Measurements from ENCODE around the gene FBLN5. TPM values are rescaled to one million over a fixed set of nuclear protein-coding genes. Genes with fewer than 3 reads are reported as not detected.
"Not testable (repeated sequence)": the region's sequence is repeated elsewhere in the genome, so short reads cannot be mapped to it uniquely, and the experiment has no call there.

FBLN5 gene
- total RNA-seq, 1 experiment from 2014 or later: 111 TPM

DNA sequence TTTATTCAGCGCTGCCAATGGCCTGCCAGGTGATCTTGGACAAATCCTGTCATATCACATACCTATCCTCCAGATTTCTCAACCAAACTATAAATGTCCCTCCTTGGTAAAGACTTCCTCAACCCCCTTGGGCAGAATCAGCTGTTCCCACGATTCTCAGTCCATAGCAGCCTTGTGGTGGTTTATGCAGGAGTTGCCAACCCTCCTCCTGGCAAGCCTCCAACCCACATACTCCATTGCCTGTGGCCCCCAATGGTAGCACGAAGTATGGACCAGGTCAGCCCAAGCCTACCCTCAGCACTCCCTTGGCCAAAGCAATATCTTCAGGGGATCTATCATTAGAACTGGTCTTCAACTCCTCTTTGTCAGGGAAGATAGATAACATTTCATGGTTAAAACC is 27.0 kb downstream of the FBLN5 start:
- in situ Hi-C loops (cut with HindIII; ENCODE audit: low pct_unique_long_range_greater_than_20kb, low sequenced_read_pairs): no loop called here

DNA sequence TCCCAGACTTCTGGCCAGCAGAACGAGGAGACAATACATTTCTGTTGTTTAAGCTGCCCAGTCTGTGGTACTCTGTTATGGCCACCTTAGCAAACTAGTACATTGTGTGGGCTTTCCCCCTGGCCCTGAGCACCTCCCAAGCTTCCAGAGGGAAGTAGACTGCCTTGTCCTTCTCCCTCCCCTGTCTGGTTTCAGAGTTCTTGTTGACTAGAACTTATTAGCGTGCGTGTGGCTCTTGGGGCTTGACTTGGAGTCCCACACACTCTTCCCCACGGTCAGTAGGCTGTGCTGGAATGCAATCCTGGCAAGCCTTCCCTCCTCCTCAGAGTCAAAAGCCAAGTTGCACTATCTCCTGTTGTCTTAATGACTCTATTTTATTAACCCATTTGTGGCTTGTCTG is 27.7 kb downstream of the FBLN5 start:
- no peak for DNase-seq (ENCODE audit: low read depth, low spot score)
- in situ Hi-C loops (cut with HindIII; ENCODE audit: low pct_unique_long_range_greater_than_20kb, low sequenced_read_pairs): no loop called here

More for the DNA sequence above, 27.0 kb downstream of the FBLN5 start:
- DNase-seq (ENCODE audit: low read depth, low spot score): no peak

DNA sequence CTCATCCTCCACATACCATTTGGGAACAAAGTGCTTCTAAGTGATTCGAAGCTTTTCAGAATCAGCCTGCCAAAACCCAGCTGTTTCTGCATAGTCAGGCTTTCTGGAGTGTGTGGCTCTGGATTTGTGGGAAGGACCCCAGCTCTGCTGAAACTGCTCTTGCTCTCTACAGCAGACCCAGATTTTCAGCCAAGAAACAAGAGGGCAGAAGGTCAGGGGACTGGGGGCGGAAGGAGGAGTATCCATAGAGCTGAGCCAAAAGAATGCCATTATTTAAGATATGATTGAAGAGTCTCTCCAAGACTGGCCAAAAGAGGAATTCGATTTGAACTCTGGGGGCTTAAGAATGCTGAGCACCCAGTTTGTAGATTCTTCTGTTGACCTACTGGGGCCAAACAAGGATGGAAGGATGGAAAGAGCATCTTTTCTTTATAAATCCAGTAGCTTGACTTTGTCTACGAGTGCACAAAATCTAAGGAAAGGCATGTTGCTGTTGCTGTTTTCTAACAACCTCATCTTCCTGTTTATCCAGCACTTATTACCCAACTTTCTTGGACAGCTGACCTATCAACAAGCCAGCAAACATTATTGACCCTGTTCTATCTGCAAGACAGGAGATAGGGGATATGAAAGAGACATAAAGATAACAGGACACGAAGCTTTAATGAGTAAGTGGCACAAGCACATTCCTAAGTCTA is 29.2 kb downstream of the FBLN5 start:
- DNase-seq (ENCODE audit: low read depth, low spot score): no peak
- in situ Hi-C loops (cut with HindIII; ENCODE audit: low pct_unique_long_range_greater_than_20kb, low sequenced_read_pairs): no loop called here

DNA sequence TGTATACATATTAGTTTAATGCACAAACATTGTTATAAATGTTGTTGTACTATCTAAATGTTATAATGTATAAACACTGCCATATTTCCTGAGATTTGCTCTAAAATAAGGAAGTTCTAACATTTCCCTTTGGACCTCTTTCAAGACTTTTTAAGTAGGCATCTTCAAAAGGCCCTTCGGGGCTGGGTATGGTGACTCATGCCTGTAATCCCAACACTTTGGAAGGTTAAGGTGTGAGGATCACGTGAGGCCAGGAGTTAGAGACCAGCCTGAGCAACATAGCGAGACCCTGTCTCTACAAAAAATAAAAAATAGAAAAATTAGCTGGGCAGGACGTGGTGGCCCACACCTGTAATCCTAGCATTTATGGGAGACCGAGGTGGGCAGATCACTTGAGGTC is 35.5 kb downstream of the FBLN5 start:
- in situ Hi-C loops (cut with HindIII; ENCODE audit: low pct_unique_long_range_greater_than_20kb, low sequenced_read_pairs): no loop called here
- DNase-seq (ENCODE audit: low read depth, low spot score): no peak

DNA sequence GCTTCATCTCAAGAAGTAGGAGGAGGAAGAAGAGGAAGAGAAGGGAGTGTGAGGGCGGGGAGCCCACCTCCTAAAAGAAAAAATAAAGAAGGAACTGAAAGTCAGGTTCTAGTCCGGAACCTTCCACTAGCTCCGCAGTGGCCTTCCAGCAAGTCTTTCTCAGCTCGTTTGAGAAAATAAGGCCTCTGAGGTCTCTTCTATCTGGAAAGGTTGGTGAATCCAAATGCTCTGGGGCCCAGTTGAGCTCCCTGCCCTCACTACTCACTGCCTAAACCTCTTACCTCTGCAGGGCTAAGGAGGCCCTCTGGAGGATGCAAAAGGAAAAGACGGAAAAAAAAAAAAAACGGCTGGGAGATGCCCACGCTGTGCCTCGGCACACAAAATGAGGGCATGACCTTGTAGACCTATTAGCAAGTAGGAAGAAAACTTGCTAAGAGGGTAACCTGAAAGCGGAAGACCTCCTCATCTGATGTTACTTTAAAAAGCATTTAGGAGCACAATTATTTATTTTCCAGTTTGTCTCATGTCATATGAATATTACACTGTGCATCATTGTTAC is 35.9 kb downstream of the FBLN5 start:
- DNase-seq (ENCODE audit: low read depth, low spot score): peak; percentile 82
- in situ Hi-C loops (cut with HindIII; ENCODE audit: low pct_unique_long_range_greater_than_20kb, low sequenced_read_pairs): no loop called here

DNA sequence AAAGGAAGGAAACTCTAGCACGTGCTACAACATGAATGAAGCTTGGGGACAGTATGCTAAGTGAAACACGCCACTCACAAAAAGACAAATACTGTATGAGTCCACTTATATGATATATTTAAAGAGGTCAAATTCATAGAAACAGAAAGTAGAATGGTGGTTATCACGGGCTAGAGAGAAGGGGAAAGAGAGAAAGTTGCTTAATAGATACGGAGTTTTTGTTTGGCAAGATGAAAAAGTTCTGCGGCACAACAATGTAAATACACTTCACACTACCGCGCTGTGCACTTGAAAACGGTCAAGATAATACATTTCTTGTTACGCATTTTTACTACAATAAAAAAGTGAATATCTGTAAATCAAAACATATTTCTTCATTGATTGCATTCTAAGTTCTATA is 37.3 kb downstream of the FBLN5 start:
- no peak for DNase-seq (ENCODE audit: low read depth, low spot score)
- in situ Hi-C loops (cut with HindIII; ENCODE audit: low pct_unique_long_range_greater_than_20kb, low sequenced_read_pairs): no loop called here

DNA sequence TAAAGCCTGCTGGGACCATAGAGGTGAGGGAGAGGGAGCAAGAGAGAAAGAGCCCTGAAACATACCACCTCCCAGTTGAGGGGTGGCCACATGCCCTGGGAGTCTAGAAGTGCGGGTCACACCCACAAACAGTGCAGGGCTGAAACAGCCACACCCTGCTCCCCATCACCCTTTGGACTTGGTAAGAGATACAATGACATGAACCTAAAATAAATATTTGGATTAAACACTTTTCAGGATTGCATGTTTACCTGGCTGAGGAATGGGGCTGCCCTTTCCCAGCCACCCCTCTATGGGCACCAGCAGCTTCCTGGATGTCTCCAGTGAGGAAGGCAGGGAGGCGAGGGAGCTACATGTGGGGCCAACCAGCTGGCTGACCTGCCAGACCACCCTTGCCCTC is 41.1 kb downstream of the FBLN5 start:
- DNase-seq (ENCODE audit: low read depth, low spot score): no peak
- in situ Hi-C loops (cut with HindIII; ENCODE audit: low pct_unique_long_range_greater_than_20kb, low sequenced_read_pairs): no loop called here

DNA sequence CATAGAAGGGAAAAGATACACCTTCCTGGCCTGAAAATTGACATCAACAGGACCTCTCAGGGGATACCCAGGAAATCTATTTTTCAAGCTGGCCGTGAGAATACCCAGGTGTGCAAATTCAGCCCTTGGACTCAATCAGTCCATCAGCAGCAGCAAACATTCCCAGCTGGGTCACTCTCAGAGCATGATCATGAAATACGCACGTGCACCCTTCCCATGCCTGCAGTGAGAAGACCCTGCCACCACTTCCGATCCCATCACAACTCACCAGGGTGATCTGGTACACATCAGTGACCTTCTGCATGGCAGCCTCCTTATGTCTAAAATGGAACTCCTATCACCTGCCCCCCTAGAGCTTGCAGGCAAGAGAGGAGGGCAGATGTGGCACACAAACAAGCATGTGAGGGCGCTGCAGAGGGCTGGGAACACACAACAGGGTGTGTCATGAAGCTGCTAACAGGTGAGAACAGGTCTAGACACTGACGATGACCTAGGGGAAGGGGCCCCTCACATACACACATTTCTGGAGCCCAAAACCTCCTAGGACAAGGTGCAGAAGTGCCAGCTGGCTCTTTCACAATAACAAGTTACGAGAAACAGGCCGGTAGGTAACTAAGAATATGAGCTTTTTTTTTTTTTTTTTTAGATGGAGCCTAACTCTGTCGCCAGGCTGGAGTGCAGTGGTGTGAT is 42.4 kb downstream of the FBLN5 start:
- no peak for DNase-seq (ENCODE audit: low read depth, low spot score)
- in situ Hi-C loops (cut with HindIII; ENCODE audit: low pct_unique_long_range_greater_than_20kb, low sequenced_read_pairs): no loop called here

DNA sequence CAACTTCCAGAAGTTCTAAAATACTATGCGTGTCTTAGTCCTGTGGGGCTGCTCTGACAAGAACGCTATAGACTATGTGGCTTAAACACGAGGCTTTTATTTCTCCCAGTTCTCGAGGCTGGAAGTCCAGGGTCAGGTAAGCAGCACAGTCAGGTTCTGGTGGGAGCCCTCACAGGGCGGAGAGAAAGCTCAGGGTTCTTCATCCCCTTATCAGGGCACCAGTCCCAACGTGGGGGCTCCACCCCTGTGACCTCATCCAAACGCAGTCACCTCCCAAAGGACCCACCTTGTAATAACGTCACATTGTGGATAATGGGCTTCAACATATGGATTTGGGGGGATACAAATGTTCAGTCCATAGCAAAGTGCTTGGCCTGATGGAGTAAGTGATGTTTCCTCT is 43.0 kb downstream of the FBLN5 start:
- DNase-seq (ENCODE audit: low read depth, low spot score): no peak
- in situ Hi-C loops (cut with HindIII; ENCODE audit: low pct_unique_long_range_greater_than_20kb, low sequenced_read_pairs): no loop called here

DNA sequence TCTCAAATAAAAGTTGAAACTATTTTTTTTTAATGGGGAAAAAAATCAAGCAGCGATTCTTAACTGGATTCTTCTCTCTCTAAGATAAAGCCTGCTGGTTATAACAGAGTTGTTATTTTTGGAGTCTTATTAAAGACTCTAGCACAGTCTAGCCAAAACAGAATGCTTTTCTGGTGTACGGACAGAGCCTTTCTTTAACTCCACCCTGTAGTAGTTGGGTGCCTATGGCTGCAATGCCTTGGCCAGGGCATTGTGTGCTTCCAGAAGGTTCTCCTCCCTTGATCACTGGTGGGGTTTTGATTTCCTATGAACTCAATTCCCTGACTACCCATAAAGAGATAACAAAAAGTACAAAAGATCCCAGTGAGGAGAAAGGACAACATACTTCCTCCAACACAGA is 44.4 kb downstream of the FBLN5 start:
- DNase-seq (ENCODE audit: low read depth, low spot score): no peak
- in situ Hi-C loops (cut with HindIII; ENCODE audit: low pct_unique_long_range_greater_than_20kb, low sequenced_read_pairs): no loop called here

DNA sequence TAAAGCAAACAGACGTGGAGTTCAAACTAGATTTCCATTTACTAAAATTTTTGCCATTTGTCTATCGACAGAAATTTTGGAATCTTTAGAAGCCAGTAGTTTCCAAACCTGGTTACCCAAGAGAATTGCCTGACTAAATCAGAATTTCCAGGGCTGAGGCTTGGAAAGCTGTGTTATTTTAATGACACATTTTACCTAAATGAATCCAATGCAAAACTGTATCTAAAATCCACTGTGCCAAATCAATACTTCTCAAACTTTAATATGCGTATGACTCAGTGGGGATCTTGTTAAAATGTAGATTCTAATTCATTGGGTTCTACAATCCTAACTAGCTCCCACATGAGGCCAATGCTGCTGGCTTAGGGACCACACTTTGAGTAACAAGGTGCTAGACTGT is 45.2 kb downstream of the FBLN5 start:
- in situ Hi-C loops (cut with HindIII; ENCODE audit: low pct_unique_long_range_greater_than_20kb, low sequenced_read_pairs): no loop called here

DNA sequence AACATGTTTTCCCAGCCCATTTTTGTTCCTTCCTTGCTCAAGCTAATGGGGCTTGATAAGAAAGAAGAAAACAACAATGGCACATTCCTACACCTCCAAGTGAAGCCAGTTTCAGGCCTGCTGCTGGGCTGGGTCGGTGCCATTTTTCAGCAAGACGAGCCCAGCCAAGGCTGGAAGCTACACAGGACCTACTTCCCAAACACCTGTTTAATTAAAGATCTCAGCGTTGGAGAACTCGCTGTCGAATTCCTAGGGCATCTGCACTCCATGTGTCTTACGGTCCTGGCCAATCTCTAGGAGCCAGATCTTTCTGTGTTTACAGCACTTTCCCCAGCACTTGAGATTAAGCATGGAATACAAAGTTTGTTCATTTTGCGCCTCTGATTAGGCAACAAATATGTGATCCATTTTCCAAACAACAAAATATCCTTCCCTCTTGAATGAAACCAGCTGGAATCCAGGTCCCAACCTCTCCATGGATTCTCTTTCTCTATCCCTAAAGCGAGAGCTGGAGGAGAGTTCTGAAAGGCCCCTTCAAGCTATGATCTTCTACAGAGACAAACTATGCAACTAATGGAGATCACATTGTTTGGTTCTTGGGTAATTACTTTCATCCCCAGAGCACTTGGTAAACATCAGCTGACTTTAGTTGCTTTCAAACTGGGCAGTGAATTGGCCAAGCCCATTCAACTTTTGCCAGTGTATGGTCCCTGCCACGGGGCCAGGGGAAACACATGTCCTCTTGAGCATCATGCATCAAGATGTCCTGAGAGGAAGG is 45.9 kb downstream of the FBLN5 start:
- DNase-seq (ENCODE audit: low read depth, low spot score): no peak
- in situ Hi-C loops (cut with HindIII; ENCODE audit: low pct_unique_long_range_greater_than_20kb, low sequenced_read_pairs): no loop called here

More for the DNA sequence above, 45.2 kb downstream of the FBLN5 start:
- no peak for DNase-seq (ENCODE audit: low read depth, low spot score)

DNA sequence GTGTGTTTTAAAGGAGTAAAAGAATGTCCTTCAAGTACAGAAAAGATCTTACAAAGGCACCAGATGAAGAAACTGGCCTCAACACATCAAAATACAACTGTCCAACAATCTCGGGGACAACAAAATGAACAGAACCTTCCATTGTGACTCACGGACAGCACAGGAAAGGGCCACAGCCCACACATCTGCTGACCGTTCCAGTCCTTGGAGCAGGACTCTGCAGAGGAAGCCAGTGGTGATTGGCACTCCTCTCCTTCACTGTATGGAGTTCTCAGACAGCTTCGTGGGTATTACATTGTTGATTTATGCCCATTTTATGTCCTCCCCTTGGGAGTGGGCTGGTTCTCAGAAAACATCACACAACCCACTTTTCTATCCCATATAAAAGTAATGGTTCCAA is 47.7 kb downstream of the FBLN5 start:
- DNase-seq (ENCODE audit: low read depth, low spot score): peak; percentile 52
- in situ Hi-C loops (cut with HindIII; ENCODE audit: low pct_unique_long_range_greater_than_20kb, low sequenced_read_pairs): no loop called here

DNA sequence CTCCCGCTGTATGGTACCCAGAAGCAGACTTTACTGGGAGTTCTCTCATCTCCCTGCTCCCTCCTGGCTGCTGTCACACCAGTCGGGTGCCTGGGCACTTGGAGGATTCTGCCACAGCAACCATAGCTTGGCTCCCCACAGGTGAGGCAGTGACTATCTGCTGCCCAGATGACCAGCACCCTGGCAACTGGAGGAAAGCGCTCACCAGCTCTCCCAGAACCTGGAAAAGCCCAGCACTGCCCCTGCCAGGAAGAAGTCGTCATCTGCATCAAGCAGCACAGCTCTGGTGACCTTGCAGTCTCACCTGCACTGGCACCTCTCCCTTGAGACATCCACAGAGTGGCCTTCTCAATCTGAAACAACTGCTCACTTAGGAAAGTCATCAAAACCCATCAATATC is 48.3 kb downstream of the FBLN5 start:
- in situ Hi-C loops (cut with HindIII; ENCODE audit: low pct_unique_long_range_greater_than_20kb, low sequenced_read_pairs): no loop called here
- no peak for DNase-seq (ENCODE audit: low read depth, low spot score)

DNA sequence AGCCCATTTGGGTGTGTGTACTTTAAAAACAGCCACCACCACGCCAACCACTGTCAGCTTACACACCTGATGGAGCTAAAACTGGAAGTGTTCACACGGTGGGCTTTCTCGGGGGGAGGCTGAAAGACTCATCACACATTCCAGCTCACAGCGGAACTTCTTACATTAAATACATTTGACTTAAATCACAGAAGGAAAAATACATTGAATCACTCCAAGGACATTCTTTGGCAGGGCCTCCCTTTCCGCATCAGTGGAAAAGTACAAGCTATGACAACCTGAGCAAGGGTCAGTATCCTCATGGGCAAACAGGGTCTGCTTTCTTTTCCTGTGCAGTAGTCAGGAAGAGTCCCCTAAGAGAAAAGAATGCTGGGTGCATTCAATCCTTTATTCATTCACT is 49.1 kb downstream of the FBLN5 start:
- DNase-seq (ENCODE audit: low read depth, low spot score): no peak
- in situ Hi-C loops (cut with HindIII; ENCODE audit: low pct_unique_long_range_greater_than_20kb, low sequenced_read_pairs): no loop called here

DNA sequence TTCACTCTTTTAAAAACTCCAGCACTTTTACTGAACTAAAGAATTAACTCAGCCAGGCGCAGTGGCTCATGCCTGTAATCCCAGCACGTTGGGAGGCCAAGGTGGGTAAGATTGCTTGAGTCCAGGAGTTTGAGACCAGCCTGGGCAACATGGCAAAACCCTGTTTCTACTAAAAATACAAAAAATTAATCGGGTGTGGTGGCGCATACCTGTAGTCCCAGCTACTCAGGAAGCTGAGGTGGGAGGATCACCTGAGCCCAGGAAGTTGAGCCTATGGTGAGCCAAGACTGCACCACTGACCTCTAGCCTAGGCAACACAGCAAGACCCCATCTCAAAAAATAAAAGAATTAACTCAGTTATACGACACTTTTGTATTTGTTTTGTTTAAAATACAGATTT is 49.8 kb downstream of the FBLN5 start:
- DNase-seq (ENCODE audit: low read depth, low spot score): not testable (repeated sequence)

DNA sequence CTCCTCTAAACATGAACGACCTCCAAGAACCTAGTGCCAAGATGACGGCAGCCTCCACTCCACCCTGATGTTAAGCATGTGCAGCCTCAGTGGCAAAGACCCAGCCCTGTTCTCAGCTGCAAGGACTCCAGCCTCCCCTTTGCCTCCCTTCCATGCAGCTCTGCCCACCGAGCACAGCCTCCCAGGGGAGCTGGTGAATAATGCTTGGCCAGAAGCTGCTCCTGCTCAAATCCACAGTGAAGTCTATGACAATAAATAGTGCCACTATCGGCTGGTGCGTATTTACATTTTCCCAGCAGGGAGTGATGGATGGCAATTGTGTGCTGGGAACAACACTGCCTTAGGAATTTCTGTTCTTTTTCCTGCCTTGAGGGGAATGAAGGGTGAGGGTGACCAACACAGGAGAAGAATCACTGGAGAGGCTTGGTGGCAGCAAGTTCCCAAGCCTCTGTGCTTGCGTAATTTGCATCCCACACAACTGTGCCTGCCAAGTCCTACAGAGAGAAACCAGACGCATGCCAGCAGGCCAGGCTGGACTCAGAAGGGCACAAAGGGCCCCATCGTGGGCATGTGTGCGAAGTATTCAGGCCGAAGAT is 50.3 kb downstream of the FBLN5 start:
- no peak for DNase-seq (ENCODE audit: low read depth, low spot score)
- in situ Hi-C loops (cut with HindIII; ENCODE audit: low pct_unique_long_range_greater_than_20kb, low sequenced_read_pairs): no loop called here

More for the DNA sequence above, 49.8 kb downstream of the FBLN5 start:
- in situ Hi-C loops (cut with HindIII; ENCODE audit: low pct_unique_long_range_greater_than_20kb, low sequenced_read_pairs): not testable (repeated sequence)

DNA sequence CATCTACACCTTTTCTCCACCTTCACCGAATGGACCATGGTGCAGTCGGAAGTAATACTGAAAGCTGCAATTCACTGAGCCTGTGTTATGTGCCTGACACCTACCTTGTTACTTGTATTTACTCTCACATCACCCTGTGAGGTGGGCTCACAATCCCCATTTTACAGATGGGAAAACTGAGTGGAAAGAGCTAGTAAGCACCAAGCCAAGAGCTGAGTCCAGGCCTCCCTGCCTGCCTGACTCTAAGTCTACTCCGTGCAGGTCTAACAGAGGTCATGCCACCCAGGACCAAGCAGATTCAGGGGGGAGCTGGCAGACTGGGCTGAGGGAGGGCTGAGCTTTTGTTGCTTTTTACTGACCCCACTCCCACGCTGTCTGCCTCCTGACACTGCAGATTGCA is 51.1 kb downstream of the FBLN5 start:
- in situ Hi-C loops (cut with HindIII; ENCODE audit: low pct_unique_long_range_greater_than_20kb, low sequenced_read_pairs): no loop called here

More for the DNA sequence above, 51.1 kb downstream of the FBLN5 start:
- DNase-seq (ENCODE audit: low read depth, low spot score): no peak
